PC-3 (cell line): ENCODE data around the gene RPL9. TPM values are rescaled to one million over a fixed set of nuclear protein-coding genes. Genes with fewer than 3 reads are reported as not detected.
"Not testable (repeated sequence)": the region's sequence is repeated elsewhere in the genome, so short reads cannot be mapped to it uniquely, and the experiment has no call there.

Source experiments
- ATAC-seq: fragments of 200-7000 bp; cut with Tn5 transposase; 2 replicates; pipeline ENCODE4 v1.9.1; 2020; ENCODE audit warnings: mild to moderate bottlenecking, moderate library complexity
- BruUV-seq: library from RNA; stranded (reverse); fragments of 400-500 nt; replicated peaks from 2 replicates; lab custom pipeline; 2021; lab: Mats Ljungman, UMichigan
- CTCF ChIA-PET: fragments of 300-600 bp; sonication (Branson Sonifier 250); formaldehyde crosslinking; loops from one replicate; lab custom pipeline; 2022; ENCODE audit warnings: antibody characterized with exemption; lab: Charles Lee
- POLR2A ChIA-PET: fragments of 300-600 bp; sonication (Branson Sonifier 250); formaldehyde crosslinking; loops from one replicate; lab custom pipeline; 2022; ENCODE audit warnings: antibody characterized with exemption; ENCODE audit not compliant: unreplicated experiment; lab: Charles Lee
- DNase-seq: peaks from one replicate; pipeline ENCODE4 v3.0.0-alpha.2; 2015
- H2AFZ ChIP-seq: fragments of 300-600 bp; sonication (generic); 2 replicates; pipeline ENCODE4 v1.6.0; 2016; ENCODE audit warnings: antibody characterized with exemption, low read length
- H3F3A ChIP-seq: fragments of 300-600 bp; sonication (generic); one replicate; pipeline ENCODE4 v1.6.0; 2017; ENCODE audit warnings: antibody characterized with exemption, low read length, control low read depth, mild to moderate bottlenecking; ENCODE audit not compliant: unreplicated experiment
- H3K27ac ChIP-seq: fragments of 300-600 bp; sonication (generic); 2 replicates; pipeline ENCODE4 v1.5.1; 2016; ENCODE audit warnings: mild to moderate bottlenecking, low read length
- H3K27me3 ChIP-seq: fragments of 300-600 bp; sonication (generic); 2 replicates; pipeline ENCODE4 v1.6.1; 2016; ENCODE audit warnings: low read length, mixed read lengths
- H3K36me3 ChIP-seq: fragments of 300-600 bp; sonication (generic); 2 replicates; pipeline ENCODE4 v1.6.1; 2016; ENCODE audit warnings: low read depth, mixed run types, low read length, mixed read lengths
- H3K4me1 ChIP-seq: fragments of 300-600 bp; sonication (generic); 2 replicates; pipeline ENCODE4 v1.5.1; 2016; ENCODE audit warnings: low read length; ENCODE audit not compliant: insufficient read depth
- H3K4me2 ChIP-seq: fragments of 300-600 bp; sonication (generic); 2 replicates; pipeline ENCODE4 v1.6.0; 2016; ENCODE audit warnings: low read length
- H3K4me3 ChIP-seq: fragments of 300-600 bp; sonication (generic); 2 replicates; pipeline ENCODE4 v1.5.1; 2016; ENCODE audit warnings: mild to moderate bottlenecking, low read length, mixed read lengths
- H3K79me2 ChIP-seq: fragments of 300-600 bp; sonication (generic); 2 replicates; pipeline ENCODE4 v1.6.1; 2017; ENCODE audit warnings: low read length, mixed read lengths
- H3K9ac ChIP-seq: fragments of 300-600 bp; sonication (generic); 2 replicates; pipeline ENCODE4 v1.6.0; 2016; ENCODE audit warnings: mild to moderate bottlenecking, low read length
- H3K9me2 ChIP-seq: fragments of 300-600 bp; sonication (generic); replicated peaks from 2 replicates; pipeline ENCODE4 v1.6.1; 2016; ENCODE audit warnings: mixed run types, low read length, mixed read lengths
- H3K9me3 ChIP-seq: fragments of 300-600 bp; sonication (generic); 2 replicates; pipeline ENCODE4 v1.6.1; 2016; ENCODE audit warnings: low read length, mixed read lengths
- H4K20me1 ChIP-seq: fragments of 300-600 bp; sonication (generic); 2 replicates; pipeline ENCODE4 v1.6.1; 2016; ENCODE audit warnings: low read length, mixed read lengths
- CTCF ChIP-seq: fragments of 300-600 bp; sonication (generic); conservative IDR thresholded peaks from 2 replicates; pipeline ENCODE4 v1.5.1; 2017; ENCODE audit warnings: antibody characterized with exemption, low read depth, mild to moderate bottlenecking, low read length
- EZH2 ChIP-seq: fragments of 300-600 bp; sonication (generic); IDR thresholded peaks from one replicate; pipeline ENCODE4 v1.6.1; 2017; ENCODE audit warnings: antibody characterized with exemption, mild to moderate bottlenecking, low read length; ENCODE audit not compliant: unreplicated experiment
- EZH2phosphoT487 ChIP-seq: fragments of 300-600 bp; sonication (generic); IDR thresholded peaks from 2 replicates; pipeline ENCODE4 v1.6.1; 2018; ENCODE audit warnings: mild to moderate bottlenecking, antibody characterized with exemption, low read length, borderline replicate concordance
- intact Hi-C: fragments of 100-400 bp; cut with micrococcal nuclease; formaldehyde crosslinking; loops from 2 replicates; pipeline ENCODE4 v1.9.0; 2023
- total RNA-seq: library from RNA; depleted of rRNA; stranded (reverse); fragments of >200 nt; gene quantifications from 2 replicates; pipeline ENCODE4 v1.2.3, GENCODE V29; 2014

RPL9 gene
- total RNA-seq, 1 experiment from 2014 or later, result 1,298 TPM

- CTCF ChIA-PET, result no interaction called here
Observed at GRCh38 chr4:39422247-39422646, 36.5 kb downstream of the RPL9 start.

GRCh38 chr4:39415678-39416283 is 42.9 kb downstream of the RPL9 start:
- Histone ChIP-seq H3K4me3 (no peak overlapping the region), H3K79me2 (no peaks in the 10 kb centered on the region), H4K20me1 (no peaks in the 10 kb centered on the region), H3K27ac (no peak overlapping the region), H3K36me3 (no peaks in the 10 kb centered on the region), H3K4me1 (no peaks in the 10 kb centered on the region), H3F3A (no peaks in the 10 kb centered on the region), H3K9ac (no peak overlapping the region), H3K4me2 (no peak overlapping the region), H3K9me3 (no peaks in the 10 kb centered on the region), H3K9me2 (no peaks in the 10 kb centered on the region), H2AFZ (no peak overlapping the region), H3K27me3 (no peaks in the 10 kb centered on the region)
- ATAC-seq, result no peak
- CTCF ChIA-PET, result no interaction called here
- no peak for TF ChIP-seq EZH2phosphoT487
- no peak for TF ChIP-seq CTCF
- no peak for TF ChIP-seq EZH2
- no TSS peak for BruUV-seq
- intact Hi-C loops, result no loop called here
- no peak for DNase-seq
- POLR2A ChIA-PET, result no interaction called here

More at GRCh38 chr4:39422247-39422646, 36.5 kb downstream of the RPL9 start:
- no TSS peak for BruUV-seq
- POLR2A ChIA-PET, result no interaction called here
- intact Hi-C loops, result no loop called here
- Histone ChIP-seq H3K27me3 (no peaks in the 10 kb centered on the region), H3K79me2 (no peaks in the 10 kb centered on the region), H3K36me3 (no peaks in the 10 kb centered on the region), H4K20me1 (no peaks in the 10 kb centered on the region), H2AFZ (no peak overlapping the region), H3K9ac (no peak overlapping the region), H3K4me2 (no peak overlapping the region), H3K9me3 (no peaks in the 10 kb centered on the region), H3F3A (no peaks in the 10 kb centered on the region), H3K4me3 (no peak overlapping the region), H3K9me2 (no peaks in the 10 kb centered on the region), H3K4me1 (no peaks in the 10 kb centered on the region), H3K27ac (no peak overlapping the region)
- no peak for ATAC-seq
- no peak for DNase-seq
- TF ChIP-seq CTCF (no peak), EZH2phosphoT487 (no peak), EZH2 (no peak)

- H3K36me3 ChIP-seq, H3K4me1 ChIP-seq, H3K4me3 ChIP-seq, H3K27me3 ChIP-seq, ATAC-seq, H3K9me3 ChIP-seq, CTCF ChIA-PET, H3K4me2 ChIP-seq, H3K79me2 ChIP-seq, H3K27ac ChIP-seq, BruUV-seq, H2AFZ ChIP-seq, intact Hi-C loops, H3K9me2 ChIP-seq, DNase-seq, H4K20me1 ChIP-seq, H3F3A ChIP-seq, H3K9ac ChIP-seq: not testable (repeated sequence)
- POLR2A ChIA-PET, result interaction anchor here (0.6 kb wide), 1 partner anchor 521 kb away, joined by 8 read pairs; no protein-coding TSS in a partner anchor
Observed at GRCh38 chr4:39411561-39411960, 47.2 kb downstream of the RPL9 start.
